GM21381 (cell line): ENCODE measurements around the gene PAN2.
A peak's percentile ranks its signal among the peaks of the same experiment; 100 is the strongest.
"Not testable (repeated sequence)": the region's sequence is repeated elsewhere in the genome, so short reads cannot be mapped to it uniquely, and the experiment has no call there.

Source experiments
- ATAC-seq: cut with Tn5 transposase; IDR thresholded peaks from one replicate; pipeline ENCODE4 v1.9.1; 2021; ENCODE audit warnings: mild to moderate bottlenecking, moderate library complexity; ENCODE audit not compliant: unreplicated experiment

The PAN2 gene

DNA sequence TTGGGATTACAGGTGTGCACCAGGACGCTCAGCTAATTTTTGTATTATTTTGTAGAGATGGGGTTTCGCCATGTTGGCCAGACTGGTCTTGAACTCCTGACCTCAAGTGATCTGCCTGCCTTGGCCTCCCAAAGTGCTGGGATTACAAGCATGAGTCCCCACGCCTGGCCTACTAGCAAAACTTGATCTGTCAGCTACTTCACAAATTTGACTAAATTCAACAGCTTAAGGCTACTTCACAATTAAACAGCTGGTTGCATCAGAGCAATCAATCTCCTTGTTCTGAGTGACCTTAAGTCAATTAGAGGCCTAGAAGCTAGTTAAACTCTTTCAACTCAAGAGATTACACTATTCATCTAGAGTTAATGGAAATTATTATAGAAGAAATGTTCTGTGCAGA, 54.9 kb downstream of the PAN2 start:
- no peak for ATAC-seq

DNA sequence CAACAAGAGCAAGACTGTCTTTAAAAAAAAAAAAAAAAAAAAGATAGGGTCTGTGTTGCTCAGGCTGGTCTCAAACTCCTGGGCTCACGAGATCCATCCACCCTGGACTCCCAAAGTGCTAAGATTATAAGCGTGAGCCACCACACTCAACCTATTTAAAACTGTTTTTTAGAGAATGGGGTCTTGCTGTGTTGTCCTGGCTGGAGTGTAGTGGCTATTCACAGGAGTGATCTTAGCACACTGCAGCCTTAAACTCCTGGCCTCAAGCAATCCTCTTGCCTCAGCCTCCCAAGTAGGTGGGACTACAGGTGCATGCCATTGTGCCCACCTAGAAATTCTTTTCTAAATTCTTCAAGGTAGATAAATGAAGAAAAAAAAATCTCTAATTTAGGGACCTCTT, 59.5 kb downstream of the PAN2 start:
- no peak for ATAC-seq

DNA sequence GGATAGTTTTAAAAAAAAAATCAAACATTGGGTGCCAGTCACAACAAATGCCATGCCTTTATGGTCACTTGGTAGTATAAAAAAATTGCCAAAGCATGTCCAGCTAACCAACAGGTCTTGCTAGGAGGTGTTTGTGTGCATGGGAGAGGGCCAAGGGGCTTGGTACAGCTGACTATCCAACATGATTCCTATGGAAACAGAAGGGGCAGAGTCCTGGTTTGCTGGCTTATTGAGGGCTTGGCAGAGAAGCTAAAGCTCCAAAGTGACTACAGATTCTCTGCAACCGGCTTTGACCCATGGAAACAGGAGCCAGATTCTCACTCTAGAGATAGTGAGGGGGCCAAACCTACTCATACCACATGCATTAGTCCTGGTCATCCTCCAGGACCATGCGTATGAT, 61.3 kb downstream of the PAN2 start:
- ATAC-seq = not testable (repeated sequence)

DNA sequence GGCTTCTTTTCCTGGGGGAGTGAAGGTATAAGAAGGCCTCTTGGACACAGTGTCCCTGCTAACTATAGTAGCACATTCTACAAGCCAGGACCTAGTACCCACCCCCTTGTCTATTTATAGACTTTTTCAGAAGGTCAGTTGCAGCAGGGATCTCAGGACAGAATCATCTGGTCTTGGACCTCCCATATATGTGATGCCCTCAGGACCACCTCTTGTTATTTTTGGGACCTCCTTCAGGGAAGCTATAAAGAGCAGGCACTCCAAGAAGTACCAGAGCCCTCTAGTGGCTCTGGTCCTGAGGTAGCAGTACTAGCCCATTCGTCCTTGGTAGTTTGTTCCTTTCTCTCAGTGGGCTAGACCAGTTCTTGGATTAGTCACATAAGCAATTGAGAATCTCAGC, 62.8 kb downstream of the PAN2 start:
- no peak for ATAC-seq

DNA sequence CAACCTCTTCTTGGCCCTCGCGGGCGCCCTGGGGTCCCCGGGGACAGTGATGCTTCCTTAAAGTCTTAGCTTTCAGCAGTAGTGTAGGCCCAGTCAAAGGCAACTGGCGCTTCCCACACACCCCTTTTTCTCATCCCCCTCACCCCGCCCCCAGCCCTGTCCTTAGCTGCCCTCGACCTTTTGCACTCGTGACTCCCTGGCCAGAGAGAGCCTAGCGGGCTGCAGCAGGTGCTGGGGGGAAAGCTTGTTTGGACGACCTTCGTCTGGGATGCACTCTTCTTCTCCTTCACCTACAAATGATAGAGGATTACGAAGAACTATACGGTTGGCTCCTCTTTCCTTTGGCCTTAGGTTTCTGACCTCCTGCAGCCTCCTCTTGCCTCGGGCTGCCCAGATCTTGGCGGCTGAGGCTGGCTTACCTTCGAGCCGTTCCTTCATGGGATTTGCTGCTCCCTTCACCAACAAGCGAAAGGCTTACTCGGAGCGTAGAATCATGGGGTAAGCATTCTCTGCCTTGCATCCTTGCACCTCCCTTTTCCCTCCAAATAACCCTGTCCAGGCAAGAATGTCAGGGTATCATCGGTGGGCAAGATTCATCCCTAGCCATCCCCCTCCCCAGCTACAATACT, 66.2 kb downstream of the PAN2 start:
- no peak for ATAC-seq

DNA sequence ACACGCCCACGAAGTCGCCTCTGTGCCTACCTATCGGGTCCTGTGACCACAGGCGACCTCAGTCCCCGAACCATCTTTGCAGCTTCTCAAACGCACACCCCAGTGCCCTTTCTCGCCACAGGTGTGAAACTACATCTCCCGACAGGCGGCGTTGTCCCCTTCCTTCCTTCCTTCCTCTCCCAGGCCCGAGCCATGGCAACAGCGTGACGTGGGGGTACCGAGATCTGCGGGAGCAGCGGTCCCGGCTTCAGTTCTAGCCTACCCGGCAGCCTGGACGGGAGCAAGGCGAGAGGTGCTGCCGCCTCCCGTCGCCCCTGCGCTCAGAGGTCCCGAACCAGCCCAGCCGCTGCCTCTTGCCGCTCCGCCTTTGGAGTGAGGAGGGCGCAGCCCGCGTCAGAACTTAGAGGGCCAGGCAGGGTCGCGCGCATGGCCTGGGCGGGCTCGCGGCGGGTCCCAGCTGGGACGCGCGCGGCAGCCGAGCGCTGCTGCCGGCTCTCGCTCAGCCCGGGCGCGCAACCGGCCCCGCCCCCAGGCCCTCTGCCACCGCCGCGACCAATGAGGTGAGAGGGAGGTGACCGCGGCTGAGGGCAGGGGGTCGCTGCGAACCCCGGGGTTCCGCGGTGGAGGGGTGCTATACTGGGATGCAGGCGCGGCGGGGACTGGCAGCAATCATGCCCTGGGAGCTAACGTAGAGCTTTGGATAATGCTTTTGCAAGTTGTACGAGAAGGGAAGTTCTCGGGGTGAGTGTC, 66.9 kb downstream of the PAN2 start, which contains the start of gene COQ10A:
Gene COQ10A, plus strand, starts transcription at position 250 of the 750 bp plus-strand sequence. Its CDS starts 177 bp downstream, at position 427.
- ATAC-seq = peak; percentile 91
